ENCODE measurements around the gene DYNLL1. TPM values are rescaled to one million over a fixed set of nuclear protein-coding genes. Genes with fewer than 3 reads are reported as not detected.

DYNLL1 gene
- total RNA-seq, 1 experiment from 2014 or later = 243 TPM

- no TSS peak for BruUV-seq (replicated peaks)
- POLR2A ChIA-PET = no interaction called here
- Histone ChIP-seq H3K27me3 (ENCODE audit: insufficient read depth, low read length) (no peaks in the 10 kb centered on the region), H2AFZ (ENCODE audit: low read depth, low read length, poor library complexity, severe bottlenecking) (no peak overlapping the region), H3K4me3 (replicated peaks in 1 of 2; ENCODE audit: low read depth in 1 of 2, low read length in 2 of 2) (no peak overlapping the region), H3K27ac (ENCODE audit: low read depth, low read length) (no peak overlapping the region), H4K20me1 (ENCODE audit: insufficient read depth) (peaks cover 8% of the 10 kb centered on the region; the same call in 1 of the 2 replicates), H3K4me1 (ENCODE audit: control insufficient read depth in 1 of 2, insufficient read depth in 2 of 2, low read length in 2 of 2) (peaks cover 19 to 22% of the 10 kb centered on the region in 2 experiments), H3K9me3 (ENCODE audit: control insufficient read depth in 1 of 2, insufficient read depth in 1 of 2, low read depth in 1 of 2, low read length in 2 of 2) (no peaks in the 10 kb centered on the region), H3K9me2 (ENCODE audit: insufficient read depth) (no peaks in the 10 kb centered on the region), H3K36me3 (ENCODE audit: control insufficient read depth in 1 of 2, insufficient read depth in 2 of 2, low read length in 2 of 2) (peaks cover 12 to 16% of the 10 kb centered on the region in 2 experiments), H3K79me2 (ENCODE audit: insufficient read depth, low read length) (peaks cover 98% of the 10 kb centered on the region), H3K9ac (ENCODE audit: low read length) (no peak overlapping the region), H3K4me2 (ENCODE audit: low read length) (no peak overlapping the region)
- intact Hi-C loops (cut with micrococcal nuclease) = no loop called here
- no peak for ATAC-seq
- CTCF ChIA-PET = no interaction called here
- DNase-seq (ENCODE audit: low read depth, low spot score) = no peak
- no peak for TF ChIP-seq ZNF274 (IDR thresholded peaks at IDR 0.05; ENCODE audit: low read depth, low read length)
- no peak for TF ChIP-seq TCF7L2 (IDR thresholded peaks at IDR 0.05; ENCODE audit: borderline replicate concordance, extremely low read depth, insufficient read depth, insufficient read length)
- no peak for TF ChIP-seq ZBTB33 (IDR thresholded peaks at IDR 0.05; ENCODE audit: extremely low read depth, insufficient replicate concordance, low read length)
- no peak for TF ChIP-seq EGR1 (IDR thresholded peaks at IDR 0.05; ENCODE audit: low read depth)
- TF ChIP-seq ZFX (IDR thresholded peaks at IDR 0.05) = no peak
- TF ChIP-seq SP1 (IDR thresholded peaks at IDR 0.05; ENCODE audit: low read depth) = no peak
- no peak for TF ChIP-seq ELF1 (IDR thresholded peaks at IDR 0.05; ENCODE audit: borderline replicate concordance, low read depth)
- TF ChIP-seq YY1 (IDR thresholded peaks at IDR 0.05; ENCODE audit: extremely low read depth, insufficient replicate concordance, low read depth, low read length) = no peak
- TF ChIP-seq POLR2A (IDR thresholded peaks at IDR 0.05; ENCODE audit: borderline replicate concordance, extremely low read depth, insufficient read depth, insufficient read length) = no peak
- TF ChIP-seq POLR2AphosphoS5 (IDR thresholded peaks at IDR 0.05; ENCODE audit: low read depth, low read length) = no peak
- no peak for TF ChIP-seq FOSL1 (IDR thresholded peaks at IDR 0.05; ENCODE audit: low read depth)
- TF ChIP-seq JUND (IDR thresholded peaks at IDR 0.05) = no peak
- TF ChIP-seq CBX3 (IDR thresholded peaks at IDR 0.05; ENCODE audit: low read depth) = no peak
- no peak for TF ChIP-seq SRF (IDR thresholded peaks at IDR 0.05; ENCODE audit: low read depth)
- no peak for TF ChIP-seq RAD21 (IDR thresholded peaks at IDR 0.05; ENCODE audit: low read depth)
- TF ChIP-seq SIN3A (IDR thresholded peaks at IDR 0.05; ENCODE audit: low read depth) = no peak
- RAD21 ChIA-PET (ENCODE audit: low non-redundant PET in 1 of 2, low total read pairs in 2 of 2, uncharacterized antibody in 2 of 2, unreplicated experiment in 2 of 2) = no interaction called here
Measured at GRCh38 chr12:120542166-120542565, 46.3 kb downstream of the DYNLL1 start.
